HUES48 (cell line): ENCODE data around the gene KRTAP4-7.

ENCODE experiments used
- H3K27ac ChIP-seq: one replicate; pipeline ENCODE4 v1.7.0; 2013; ENCODE audit warnings: low read depth, low read length, inconsistent platforms
- H3K27me3 ChIP-seq: 2 replicates; pipeline ENCODE4 v1.6.1; 2013; ENCODE audit warnings: mild to moderate bottlenecking, low read length; ENCODE audit not compliant: control insufficient read depth, insufficient read depth
- H3K36me3 ChIP-seq: 2 replicates; pipeline ENCODE4 v1.6.1; 2013; ENCODE audit warnings: low read length; ENCODE audit not compliant: control insufficient read depth, insufficient read depth
- H3K4me1 ChIP-seq: 2 replicates; pipeline ENCODE4 v1.6.1; 2013; ENCODE audit warnings: mild to moderate bottlenecking, low read length; ENCODE audit not compliant: control insufficient read depth, insufficient read depth
- H3K4me3 ChIP-seq: 2 replicates; pipeline ENCODE4 v1.5.1; 2013; ENCODE audit warnings: mild to moderate bottlenecking, low read depth, low read length
- H3K9ac ChIP-seq: 2 replicates; pipeline ENCODE4 v1.6.1; 2013; ENCODE audit warnings: mild to moderate bottlenecking, low read depth, low read length, moderate library complexity
- H3K9me3 ChIP-seq: 2 replicates; pipeline ENCODE4 v1.6.1; 2013; ENCODE audit warnings: low read length; ENCODE audit not compliant: control insufficient read depth, insufficient read depth

KRTAP4-7 gene

DNA sequence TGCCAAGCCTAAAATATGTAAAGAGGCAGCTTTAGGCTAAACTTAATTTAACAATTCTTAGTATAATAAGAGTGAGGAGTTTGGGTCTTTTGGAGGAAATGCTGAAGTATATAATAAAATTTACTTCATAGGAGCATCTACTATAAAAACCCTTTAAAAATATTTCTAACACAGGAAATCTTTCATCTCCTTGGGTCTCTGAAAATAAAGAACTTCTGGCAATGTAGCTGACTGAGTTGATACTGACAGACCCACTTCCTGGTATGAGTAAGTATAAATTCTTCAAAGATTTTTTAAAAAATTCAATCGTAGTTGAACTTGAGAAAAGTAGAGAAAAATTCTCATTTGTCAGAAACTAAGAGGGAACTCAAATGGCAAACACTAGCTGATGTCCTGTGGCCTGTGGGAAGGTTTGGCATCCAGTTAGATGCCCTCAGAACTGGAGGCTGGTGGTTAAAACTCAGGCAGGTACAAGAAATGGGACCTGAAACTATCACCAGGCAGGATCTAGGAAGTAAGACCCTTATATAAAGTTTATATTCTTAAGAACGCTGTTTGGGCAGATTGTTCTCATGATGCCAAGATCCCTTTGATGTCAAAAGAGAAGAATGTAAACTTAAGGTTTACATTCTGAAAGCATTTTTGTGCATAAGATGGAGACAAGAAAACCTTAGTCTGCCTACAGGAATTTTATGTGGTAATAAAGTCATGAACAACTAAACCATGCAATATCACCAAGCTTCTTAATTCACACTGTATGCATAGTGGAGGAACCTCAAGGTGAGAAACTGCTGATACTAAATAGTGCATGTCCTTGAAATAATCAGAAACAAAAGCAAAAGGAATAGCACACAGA lies 50.2 kb downstream of the KRTAP4-7 start:
- Histone ChIP-seq H3K4me3 (no peak overlapping the region), H3K27ac (no peak overlapping the region), H3K9ac (no peak overlapping the region), H3K9me3 (no peaks in the 10 kb centered on the region), H3K36me3 (no peaks in the 10 kb centered on the region), H3K4me1 (no peaks in the 10 kb centered on the region), H3K27me3 (no peaks in the 10 kb centered on the region)
